Activated T-cell treated with anti-CD3 and anti-CD28 coated beads for 1 hour (primary cell): ENCODE data around the gene CHST1.

Experiments used
- DNase-seq: peaks from one replicate; pipeline ENCODE4 v3.0.0-alpha.2; 2020; ENCODE audit warnings: low read depth

CHST1 gene

DNA sequence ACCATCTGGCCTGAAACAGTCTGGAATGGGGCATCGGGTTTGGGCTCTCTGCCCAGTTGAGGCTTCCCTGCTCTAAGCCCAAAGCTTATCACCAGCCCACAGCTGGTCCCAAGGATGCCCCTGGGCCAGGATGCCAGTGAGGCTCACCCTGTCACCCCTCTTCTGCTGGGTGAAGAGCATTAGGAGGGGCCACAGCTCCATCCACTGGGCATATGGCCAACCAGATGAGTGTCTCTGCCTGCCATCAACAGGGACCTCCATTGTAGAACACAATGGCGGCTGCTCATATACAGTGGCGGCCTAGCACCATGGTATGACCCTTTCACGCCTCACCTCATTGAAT, 5.6 kb downstream of the CHST1 start:
- DNase-seq, result no peak

DNA sequence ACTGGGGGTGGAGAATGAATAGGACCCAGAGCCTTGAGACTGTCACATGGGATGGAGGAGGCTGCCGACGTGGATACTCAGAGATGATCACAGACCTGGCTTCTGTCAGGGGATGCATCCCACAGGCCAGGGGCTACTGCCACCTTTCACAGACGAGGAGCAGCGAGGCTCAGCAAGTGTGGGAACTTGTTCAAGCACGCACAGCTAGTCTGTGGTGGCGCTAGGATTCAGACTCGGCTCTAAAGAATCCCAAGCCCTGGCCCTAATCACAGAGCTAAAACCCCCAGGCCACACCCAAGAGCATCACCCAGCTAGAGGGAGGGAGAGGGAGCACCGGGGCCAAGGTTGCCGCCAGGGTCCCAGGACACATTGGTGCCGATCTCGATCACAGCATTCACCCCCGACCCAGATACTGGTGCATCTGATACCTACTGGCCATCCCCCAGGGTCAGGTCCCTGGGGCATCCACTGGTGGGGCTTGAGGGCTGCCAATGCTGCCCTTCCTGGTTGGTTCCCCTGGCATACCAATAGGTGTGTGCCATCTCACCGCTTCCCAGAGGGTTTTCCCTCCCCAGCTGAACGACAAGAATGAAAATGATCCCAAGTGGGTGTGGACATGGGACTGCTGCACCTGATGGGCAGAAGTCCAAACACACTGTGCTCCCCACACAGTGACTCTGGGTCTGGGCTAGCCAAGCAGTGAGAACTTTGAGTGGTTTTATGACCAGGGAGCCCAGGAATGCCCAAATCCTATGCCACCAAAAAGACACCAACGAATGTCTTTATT, 6.2 kb downstream of the CHST1 start:
- DNase-seq, result no peak

DNA sequence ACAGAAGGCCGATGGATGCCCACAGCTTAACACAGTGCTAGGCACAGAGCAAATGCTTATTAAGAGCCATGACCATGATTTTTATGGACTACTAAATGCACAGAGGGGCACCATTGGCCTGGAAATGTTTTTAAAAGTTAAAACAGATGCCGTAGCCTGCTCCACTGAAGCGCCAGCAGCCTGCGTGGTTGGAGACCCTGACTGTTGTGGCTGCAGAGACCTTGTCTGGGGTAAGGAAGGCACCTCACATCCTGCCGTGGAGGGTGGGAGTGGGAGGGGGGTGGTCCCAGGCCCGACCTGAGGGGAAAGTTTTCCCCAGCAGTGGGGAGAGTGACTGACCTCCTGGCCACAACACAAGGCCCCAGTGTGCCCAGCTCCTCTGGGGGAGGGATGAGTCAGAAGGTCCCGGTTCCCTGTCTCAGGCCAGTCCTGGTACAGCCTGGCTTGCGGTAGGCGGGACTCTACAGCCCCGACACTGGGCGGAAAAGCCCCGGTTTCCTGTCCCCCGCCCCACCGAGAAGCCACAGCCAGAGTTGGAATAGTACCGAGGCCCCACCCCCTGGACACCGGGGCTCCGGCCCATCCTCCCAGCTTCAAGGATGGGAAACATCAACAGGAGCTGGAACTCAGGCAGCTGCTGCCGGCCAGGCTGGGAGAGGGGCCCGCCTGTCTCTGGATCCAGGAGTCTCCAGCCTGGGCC, 7.0 kb downstream of the CHST1 start:
- no peak for DNase-seq

DNA sequence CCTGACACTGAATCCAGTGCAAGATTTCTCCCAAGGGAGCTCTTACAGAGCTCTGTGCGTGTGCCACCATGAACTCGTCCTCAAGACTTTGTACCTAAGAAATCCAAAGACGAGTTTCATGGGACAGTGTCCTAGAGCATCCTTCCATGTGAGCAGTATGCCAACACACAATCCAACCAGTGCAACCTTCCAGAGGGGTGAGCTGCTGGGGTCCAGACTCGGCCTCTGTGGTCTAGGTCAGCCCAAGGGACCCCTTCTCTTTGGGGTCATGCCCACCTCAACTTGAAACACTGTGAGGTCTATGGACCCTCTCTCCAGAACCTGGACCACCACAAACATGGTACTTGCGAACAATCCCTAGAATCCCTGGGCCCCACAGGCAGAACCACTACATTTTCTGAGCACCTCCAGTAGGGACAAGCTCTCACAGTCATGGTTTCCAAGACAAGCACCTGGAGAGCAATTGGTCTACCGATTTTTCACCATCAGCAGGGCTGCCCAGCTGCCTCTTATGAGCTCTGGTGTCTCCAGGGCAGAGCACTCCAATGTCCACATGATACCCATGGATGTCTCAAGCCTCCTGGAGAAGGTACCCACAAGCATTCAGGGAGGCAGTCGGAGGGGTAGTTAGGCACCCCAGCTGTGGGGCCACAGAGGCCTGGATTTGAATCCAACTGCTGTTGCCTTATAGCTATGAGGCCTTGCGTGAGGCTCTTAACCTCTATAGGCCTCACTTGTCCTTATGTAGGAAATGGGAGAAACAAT, 7.7 kb downstream of the CHST1 start:
- no peak for DNase-seq

DNA sequence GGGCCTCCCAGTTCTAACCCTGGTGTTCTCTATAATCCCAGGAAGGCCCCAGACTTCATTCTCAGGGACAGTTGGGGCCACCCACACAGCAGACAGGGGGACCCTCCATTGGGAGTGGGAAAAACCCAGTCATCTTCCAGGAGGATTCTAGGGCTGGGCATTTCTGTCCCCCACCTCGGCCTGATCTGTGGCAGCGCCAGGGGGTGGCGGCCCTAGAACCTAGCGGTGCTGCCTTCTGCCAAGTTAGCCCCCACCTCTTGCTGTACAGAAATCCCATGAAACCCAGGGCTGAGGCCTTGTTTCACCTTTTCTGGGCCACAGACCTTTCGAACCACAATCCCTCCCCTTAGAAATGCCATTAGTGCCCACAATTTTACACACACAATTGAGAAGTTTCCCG, 9.6 kb downstream of the CHST1 start:
- DNase-seq, result no peak

DNA sequence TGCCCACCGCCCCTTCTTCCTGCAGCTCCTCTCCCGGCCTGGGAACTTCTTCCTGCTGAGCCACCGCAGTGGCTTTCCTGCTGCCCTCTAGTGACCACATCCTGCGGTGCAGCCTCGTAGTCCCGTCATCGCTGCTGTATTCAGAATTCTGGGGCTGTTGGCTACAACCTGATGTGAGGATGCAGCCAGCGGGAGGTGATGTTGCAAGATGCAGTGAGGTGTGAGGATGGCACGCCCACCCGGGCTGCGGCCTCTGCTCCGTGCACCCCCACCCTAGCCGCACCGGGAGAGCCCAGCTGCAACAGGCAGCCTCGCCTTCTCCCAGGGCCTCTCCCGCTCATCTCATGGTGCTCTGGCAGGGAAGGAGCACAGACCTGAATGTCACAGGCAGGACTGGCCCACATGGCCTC, 10.1 kb downstream of the CHST1 start:
- peak; percentile 37 for DNase-seq

DNA sequence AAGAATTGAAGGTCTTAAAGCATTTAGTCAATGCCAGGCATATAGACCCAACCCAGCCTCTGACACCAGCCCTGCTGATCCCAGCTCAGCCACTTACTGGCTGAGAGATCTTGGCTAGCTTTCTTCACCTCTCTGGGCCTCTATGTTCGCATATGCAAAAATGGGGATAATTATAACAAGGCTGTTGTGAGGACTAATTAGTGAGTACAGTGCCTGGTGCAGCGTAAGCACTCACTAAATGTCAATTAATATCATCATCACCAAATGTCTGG, 10.5 kb downstream of the CHST1 start:
- no peak for DNase-seq

DNA sequence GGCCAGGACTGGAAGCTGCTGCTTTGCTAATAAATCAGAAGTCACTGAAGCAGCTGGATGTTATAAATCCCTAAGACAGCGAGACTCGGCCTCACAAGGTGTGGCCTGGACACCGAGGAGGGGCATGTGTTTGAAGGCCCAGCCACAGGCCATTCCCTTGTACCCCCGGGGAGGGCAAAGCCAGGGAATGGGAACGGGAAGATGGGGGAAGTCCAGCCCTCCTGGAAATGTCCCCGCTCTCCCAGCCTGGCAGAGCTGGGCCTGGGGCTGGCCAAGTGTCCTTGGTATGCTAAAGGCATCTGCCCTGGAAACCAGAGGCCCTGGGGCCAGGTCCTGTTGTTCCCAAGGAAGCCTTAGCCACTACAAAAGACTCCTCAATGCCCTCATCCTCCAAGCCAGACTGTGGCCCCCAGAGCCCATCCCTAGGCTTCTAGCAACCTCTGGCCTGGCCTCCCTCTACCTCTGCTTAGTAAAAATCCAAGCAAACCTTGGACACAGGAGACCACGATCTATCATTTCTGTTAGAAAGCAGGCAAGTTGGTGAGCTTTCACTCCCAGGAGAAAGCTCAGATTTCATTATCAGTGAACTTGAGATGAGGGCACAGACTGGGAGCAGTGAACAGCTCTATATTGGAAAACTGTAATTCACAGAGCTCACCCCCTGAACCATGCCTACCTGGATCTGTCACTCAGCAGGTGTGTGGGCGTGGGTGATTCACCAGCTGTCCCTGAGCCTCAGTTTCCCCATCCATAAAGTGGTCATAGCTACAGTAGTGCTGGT, 11.0 kb downstream of the CHST1 start:
- no peak for DNase-seq

DNA sequence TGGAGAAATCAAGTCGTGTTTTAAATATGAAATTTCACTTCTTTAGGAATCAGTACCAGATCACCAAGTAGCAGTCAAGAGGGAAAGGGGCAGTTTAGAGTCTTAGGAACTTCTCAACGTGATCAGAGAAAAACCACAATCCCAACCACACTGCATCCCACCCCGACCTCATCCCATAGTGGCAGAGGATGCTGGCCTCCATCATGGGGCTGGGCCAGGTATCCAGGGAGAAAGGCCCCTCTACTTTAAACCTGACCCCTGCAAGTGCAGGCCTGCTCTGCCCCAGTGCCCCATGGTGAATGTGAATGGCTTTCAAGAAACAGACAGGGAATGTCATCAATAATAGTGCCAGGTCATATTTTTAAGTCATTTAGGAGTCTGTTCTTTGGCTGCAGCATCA, 12.1 kb downstream of the CHST1 start:
- DNase-seq, result no peak

DNA sequence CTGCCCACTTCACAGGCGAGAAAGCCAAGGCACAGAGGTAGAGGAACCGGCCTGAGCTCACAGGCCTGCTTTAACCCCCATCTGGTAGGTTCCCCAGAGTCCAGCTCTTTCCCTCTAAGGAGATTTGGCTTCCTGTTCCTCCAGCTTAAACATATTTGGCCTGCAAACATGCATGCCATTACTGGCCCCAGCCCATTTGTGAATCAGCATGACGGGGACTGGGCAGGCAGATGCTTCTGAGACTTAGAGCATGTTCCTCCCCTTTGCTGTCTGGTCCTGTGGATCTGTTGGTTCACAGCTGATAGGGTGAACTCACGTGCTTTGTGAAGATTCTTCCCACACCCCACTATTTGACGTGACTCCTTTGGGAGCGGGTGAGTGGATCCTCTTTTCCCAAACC, 12.6 kb downstream of the CHST1 start:
- DNase-seq, result no peak

DNA sequence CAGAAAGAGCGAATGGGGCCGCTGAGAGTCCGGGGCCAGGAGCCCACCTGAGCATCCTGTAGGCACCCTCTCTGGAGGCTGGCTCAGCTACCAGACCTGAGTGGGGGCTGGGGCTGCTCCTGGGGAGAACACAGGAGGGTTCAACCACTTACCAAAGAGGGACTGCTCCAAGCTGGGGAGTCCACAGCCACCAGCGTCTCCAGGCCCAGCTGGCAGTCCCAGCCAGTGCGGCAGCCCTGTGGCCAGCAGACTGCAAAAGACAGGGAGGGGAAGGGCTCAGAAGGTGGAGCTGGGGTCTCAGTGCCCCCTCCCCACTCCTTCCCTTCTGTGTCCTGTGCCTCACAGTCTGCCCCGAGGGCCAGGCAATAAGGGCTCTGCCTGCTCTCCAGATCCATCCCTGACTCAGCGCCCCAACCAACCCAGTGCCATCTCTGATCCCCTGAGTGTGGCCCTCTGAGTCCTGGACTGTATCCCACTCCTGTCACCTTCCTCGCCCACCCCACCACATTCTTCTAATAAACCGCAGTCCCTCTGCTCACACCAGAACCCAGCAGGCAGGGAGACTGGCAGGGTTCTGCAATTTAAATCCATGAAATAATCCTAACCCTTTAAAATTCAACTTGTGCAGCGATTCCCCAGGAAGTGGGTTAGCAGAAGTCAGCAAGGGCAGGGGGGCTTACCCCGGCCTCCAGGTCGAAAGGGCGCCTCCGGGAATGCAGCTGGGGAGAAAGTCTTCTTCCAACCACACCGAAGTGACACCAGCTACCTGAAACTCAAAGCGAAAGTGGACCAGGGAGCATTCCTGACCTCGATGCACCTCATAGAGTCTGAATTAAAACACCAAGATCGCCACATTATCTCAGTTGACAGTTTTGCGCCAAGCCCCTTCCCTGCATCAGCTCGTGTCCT, 13.3 kb downstream of the CHST1 start:
- no peak for DNase-seq

DNA sequence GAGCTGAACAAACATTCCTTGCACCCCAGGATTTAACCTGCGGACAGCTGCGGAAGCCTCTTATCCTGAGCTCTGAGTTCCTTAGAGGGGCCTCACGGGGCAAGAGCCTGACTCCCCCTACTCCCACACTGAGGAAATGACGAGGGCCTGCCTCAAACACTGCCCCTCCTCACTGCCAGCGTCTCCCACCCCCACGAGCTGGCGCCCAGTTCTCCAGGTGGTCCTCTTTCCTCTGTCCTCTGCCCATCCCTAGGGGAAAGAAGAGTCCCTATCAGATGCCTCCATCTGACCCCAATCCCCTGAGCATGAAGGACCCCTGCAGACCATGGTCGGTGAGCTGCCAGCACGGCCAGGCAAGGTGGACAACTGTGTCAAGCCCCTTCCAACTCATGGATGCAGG, 14.3 kb downstream of the CHST1 start:
- DNase-seq, result no peak

DNA sequence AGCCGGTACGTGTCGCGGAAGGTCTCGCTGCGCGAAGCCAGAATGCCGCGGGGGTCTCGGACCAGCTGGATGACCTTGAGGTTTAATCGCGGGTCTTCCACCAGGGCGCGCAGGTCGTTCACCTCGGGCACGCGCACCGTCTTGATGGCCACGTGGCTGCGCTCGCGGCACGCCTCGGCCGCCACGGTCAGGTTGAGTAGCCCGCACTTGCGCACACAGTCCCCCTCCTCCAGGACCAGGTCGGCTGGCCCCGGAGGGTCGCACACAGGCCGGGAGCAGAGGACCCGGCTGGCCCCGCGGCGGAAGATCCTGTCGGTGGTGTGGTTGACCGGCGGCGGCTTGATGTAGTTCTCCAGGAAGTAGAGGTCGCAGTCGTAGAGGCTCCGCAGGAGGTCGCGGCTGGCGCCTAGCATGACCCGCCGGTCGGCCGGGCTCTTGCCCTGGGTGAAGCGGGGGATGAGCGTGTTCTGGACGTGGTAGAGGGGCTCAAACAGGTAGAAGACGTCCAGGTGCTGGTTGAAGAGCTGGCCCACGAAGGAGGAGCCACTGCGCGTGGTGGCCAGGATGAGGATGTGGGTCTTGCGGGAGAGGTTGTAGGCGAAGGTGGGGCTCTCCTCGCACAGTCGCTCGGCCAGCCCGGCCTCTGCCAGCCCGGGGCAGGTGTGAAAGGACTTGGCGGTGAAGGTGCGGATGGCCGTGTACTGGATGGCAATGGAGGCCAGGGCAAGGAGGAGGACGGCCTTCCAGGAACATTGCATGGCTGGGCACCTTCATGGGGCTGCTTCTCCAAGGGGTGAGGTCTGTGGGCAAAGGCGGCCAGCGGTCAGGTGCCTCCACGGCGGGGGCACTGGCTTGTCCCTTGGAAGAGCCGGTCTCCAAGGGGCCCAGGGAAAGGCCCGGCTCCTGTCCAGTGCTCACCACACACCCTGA, 15.0 kb downstream of the CHST1 start:
- no peak for DNase-seq

DNA sequence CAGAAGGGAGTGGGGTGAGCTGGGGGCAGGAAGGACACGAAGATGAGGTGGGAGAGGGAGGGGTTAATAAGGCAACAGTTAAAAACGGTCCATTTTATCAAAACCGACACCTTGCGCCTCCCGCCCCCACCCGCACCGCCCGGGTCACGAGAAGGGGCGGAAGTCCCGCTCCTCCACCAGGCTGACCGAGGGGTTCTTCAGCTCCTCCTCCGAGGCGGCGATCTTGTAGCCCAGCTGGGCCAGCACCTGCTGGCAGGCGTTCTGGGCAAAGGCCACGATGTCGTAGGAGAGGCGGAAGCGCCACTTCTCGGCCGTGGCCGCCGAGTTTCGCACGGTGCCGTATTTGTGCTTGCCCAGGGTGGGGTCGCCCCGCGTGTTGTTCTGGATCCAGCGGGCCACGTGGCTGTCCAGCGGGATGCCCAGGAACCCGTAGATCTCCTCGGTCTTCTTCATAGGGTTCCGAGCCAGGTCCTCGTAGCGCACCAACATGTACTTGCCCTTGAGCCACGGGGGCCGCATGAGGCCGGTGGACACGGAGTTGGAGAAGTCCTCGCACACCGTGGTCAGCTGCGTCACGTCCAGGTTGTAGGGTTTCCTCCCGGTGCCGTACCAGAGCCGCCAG, 15.8 kb downstream of the CHST1 start:
- DNase-seq, result no peak

DNA sequence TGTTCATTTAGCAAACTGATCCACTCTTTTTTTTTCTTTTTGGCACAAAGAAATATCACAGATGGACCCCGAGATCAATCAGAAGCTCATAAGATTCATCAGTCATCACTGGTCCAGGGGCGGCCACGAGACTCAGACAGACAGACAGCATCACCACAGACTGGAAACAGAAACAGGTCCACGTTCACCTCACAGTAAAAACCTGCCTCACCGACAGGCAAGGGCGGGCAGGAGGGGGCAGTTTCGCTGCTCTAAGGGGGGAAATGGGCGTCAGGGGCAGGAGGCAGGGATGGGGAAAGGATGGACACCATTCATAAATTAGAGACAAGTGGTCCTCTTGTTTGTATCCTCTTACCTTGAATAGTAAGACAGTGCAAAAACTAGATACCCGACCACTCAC, 16.5 kb downstream of the CHST1 start:
- DNase-seq, result no peak

DNA sequence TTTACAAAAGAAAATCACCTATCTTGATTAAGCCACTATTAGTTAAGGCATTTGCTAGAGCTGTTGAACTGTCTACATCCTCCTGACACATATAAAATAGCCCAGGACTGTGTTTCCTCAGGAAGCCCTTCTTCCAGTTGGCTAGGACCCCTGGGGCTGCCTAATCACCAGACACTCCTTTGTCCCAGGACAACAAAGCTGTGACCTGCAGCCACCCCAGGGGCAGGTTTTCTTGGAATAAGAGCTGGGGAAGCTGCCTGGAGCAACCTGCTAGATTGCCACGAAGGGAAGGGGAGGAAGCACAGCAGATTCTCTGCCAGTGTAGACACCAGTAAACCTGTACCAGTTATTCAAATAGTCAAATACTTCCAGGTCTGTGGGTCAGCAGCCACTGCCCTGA, 17.6 kb downstream of the CHST1 start:
- DNase-seq, result no peak

DNA sequence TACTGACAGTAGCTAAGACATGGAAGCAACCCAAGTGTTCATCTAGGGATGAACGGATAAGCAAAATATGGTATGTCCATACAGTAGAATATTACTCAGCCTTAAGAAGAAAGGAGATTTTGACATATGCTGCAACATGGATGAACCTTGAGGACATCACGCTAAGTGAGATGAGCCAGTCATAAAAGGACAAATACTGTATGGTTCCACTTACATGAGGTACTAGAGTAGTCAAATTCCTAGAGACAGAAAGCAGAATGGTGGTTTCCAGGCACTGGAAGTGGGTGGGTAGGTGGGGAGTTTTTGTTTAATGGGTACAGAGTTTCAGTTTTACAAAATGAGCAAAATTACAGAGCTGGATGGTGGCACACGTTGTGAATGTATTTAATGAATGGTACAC, 18.1 kb downstream of the CHST1 start:
- no peak for DNase-seq

DNA sequence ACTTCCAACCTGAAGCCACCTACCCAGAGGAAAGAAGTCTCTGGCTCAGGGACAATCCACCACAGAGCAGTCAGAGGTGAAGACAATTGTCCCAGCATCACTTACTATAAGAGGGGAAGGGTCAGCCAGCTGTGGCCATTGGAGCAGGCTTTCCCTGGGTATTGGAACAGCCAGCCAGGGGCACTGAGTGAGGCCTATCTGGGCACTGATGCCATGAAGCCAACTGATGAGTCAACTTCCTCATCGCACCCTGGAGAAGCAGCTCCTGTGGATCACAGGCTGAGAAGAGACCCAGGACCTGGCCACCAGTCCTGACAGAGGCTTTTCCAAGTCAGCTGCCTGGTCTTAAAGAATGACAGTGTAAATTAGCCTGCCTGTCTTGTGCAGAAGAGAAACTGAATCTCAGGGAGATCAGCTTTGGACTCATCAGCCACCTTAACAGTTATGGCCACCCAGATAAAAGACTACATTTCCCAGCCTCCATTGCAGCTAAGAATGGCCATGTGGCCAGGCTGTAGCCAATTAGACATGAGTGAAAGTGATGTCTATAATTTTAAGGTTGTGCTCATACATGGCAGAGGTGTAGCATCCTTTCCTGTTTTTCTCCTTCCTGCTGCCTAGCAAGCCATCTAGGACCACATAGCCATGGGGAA, 19.0 kb downstream of the CHST1 start:
- DNase-seq, result no peak
